ENCODE measurements around the gene CCK. TPM values are rescaled to one million over a fixed set of nuclear protein-coding genes. Genes with fewer than 3 reads are reported as not detected.
A peak's percentile ranks its signal among the peaks of the same experiment; 100 is the strongest.

Gene CCK
- polyA plus RNA-seq, 5 donors = 0.76 TPM; not detected in 4

DNA sequence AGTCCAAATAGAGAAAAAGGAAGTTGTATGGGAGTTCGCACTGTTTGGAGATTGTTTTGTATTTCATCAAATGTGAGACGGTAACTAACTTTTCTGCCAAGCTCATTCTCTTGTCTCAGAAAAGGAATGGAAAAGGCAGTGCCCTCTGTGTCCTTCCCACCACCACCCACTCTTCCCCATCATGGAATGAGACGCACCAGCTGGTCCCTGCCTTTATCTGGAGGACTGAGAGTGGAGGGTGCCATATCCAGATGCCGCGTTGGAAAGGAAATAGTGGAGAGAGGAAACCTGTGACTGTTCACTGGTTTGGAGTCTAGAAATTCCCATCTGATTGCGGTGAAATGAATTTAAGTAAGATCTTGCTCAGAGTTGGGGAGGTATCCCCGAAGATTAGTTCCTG is 3.7 kb upstream of the CCK start:
- DNase-seq = no peak

- DNase-seq = no peak
Measured at GRCh38 chr3:42267878-42268277, 1.9 kb upstream of the CCK start.

GRCh38 chr3:42265059-42265991 is 660 bp downstream of the CCK start:
- DNase-seq = no peak

DNA sequence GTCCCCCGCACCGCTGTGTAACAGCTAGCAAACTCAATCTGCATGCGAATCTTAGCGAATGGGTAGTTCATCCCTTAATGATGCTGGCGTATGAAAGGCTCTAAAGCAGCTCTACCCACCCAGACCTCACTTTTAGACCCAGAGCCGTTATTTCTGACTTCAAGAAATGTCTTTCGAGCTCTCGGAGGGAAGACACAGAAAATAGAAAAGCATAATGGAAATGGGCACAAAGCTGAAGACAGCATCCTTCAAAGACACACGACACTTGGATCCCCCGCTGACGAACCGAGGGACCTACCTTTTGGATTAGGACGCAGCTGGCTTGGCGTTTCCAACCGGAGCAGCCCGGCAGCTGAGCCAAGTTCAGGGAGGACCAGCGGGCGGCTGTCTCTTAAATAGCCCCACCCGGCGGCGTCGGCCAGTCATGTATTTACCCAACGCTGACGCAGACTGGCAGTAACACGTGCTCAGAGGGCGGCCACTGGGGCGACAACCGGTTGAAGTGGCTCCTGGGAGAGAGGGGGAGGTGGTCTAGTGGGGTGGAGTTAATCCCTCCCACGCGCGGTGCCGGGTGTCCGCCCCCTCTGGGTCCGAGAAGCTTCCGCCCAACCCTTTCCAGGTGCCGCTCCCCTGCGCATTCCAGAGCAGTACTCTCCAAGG is 1.5 kb downstream of the CCK start:
- DNase-seq = peak; percentile 17 to 23

GRCh38 chr3:42263354-42264346 is 2.3 kb downstream of the CCK start:
- DNase-seq = no peak

DNA sequence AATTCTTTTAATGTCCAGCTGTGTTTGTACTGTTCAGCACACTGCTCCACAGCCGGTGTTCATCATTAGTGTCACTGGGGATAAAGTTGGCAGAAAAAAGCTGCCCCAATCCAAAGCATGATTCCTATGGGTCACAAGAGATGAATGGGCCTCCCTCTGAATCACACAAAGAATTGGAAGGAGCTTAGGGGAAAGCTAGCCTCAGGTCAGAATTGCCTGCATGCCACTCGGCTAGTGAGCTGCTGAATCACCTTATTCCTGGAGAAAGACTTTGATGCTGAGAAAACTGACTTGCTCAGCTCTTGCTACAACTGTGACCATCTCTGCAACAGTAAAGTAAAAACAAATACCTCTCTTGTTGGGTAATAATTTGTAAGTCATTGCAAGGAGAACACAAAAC is 3.5 kb downstream of the CCK start:
- no peak for DNase-seq

DNA sequence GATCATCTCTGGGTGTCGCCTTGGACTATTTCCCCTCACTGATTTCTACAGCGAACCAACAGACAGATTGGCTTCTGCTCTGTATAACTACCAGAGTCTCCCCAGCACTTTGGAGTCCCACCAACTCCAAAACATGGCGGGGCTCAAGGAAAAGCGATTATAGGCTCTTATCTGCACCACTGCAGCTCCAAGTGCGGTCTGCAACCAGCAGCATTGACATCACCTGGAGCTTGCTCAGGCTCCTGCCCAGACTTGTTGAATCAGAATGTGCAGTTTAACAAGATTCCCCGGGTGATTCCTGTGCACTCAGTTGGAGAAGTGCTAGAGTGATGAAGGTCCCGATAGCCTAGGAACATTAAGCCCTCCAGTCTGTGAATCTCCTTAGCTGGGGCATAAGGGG is 9.0 kb downstream of the CCK start:
- no peak for DNase-seq

GRCh38 chr3:42256135-42256819 is 9.7 kb downstream of the CCK start:
- no peak for DNase-seq

GRCh38 chr3:42254566-42254965 is 11.4 kb downstream of the CCK start:
- DNase-seq = no peak

- no peak for DNase-seq
Measured at GRCh38 chr3:42250761-42251160, 15.2 kb downstream of the CCK start.

- DNase-seq = peak in 1 of 2 donors; percentile 19
Measured at GRCh38 chr3:42247576-42248027, 18.4 kb downstream of the CCK start.

DNA sequence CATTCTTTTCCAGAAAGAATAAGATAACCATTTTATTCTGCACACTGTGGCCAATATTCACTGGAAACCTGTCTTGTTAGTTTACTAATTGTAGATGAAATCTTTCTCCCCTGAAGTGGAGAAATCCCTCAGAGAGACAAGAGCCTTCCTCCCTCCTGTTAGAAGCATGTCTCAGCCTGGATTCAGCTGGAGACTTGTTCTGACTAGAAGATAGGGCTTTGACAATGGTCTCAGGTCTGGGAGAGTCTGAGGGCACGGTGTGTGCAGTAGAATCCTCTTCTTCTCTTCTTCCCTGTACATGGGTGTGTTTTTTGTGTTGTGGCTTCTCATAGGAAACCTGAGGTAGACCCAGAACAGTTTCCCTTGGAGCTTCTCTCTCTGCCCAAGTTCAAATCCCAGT is 19.9 kb downstream of the CCK start:
- no peak for DNase-seq

- DNase-seq = no peak
Measured at GRCh38 chr3:42236611-42237010, 29.4 kb downstream of the CCK start.

DNA sequence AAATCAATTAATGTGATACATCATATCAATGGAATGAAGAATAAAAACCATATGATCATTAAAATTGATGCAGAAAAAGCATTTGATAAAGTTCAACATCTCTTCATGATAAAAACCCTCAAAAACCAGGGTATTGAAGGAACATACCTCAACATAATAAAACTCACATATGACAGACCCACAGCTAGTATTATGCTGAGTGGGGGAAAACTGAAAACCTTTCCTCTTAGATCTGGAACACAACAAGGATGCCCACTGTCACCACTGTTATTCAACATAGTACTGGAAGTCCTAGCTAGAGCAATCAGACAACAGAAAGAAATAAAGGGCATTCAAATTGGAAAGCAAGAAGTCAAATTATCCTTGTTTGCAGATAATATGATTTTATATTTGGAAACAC is 30.5 kb downstream of the CCK start:
- no peak for DNase-seq

- DNase-seq = no peak
Measured at GRCh38 chr3:42230860-42231259, 35.1 kb downstream of the CCK start.

- DNase-seq = peak; percentile 14 to 43
Measured at GRCh38 chr3:42229942-42230688, 35.9 kb downstream of the CCK start.

- no peak for DNase-seq
Measured at GRCh38 chr3:42229266-42229941, 36.6 kb downstream of the CCK start.

DNA sequence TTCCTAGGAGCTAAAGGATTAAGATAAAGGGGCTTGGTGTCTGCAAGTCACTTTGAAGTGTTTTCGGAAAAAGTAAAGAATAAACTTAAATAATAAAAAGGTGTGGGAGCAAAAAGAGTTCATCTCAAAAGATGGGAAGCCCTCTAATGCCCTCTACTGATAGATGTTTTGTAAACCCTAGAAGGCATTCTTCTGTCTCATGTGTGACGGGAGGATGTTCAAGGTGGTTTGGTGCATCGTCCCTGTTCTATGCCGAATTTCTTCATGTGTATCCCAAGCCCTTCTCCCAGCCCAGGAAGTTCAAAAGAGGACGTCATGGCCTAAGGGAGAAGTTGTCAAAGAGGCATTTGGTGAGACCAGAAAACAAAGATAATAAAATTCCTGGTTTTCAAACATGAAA is 37.2 kb downstream of the CCK start:
- DNase-seq = no peak

DNA sequence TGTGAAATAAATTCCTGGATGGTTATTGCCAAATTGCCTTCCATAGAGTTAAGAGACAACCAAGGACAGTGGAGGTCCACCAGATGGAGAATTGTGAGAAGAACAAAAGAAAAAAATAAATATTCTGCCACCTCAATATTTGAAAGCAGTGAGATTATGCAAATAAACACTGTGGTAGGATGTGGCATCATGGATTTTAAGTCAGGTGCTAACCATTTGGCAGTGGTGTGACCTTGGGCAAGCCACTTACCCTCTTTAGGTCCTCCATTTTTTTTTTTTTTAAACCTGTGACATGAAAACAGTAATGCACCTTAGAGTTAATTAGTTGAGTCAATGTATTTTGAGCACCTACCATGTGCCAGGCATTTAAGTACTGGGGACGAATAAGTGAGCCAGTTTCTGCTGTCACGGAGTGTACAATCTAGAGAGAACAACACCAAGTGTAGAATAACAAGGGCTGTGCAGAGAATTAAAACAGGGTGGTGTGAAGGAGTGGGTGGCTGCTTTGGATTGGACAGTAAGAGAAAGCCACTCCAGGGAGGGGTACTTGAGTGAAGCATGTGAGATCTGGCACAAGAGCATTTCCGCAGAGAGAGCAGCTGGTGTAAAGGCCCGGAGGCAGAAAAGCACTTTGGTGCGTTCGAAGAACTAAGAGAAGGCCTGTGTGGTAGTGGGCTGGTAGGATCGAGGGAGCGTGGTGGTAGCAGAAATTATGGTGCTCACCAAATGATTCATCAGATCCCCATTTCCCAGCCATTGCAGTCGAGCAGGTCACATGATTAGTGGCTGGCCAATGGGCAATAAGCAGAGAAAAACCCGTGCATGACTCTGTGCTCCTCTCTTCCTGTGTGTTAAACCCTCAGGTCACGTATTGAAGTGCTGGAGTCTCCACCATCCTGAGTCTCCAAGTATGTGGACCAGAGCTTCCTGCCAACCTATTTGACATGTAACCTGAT is 39.2 kb downstream of the CCK start:
- no peak for DNase-seq

Measured in right lung (tissue), 5 donors.